GM18868 (cell line): ENCODE data around the gene CIZ1.

Experiments used
- ATAC-seq: cut with Tn5 transposase; IDR thresholded peaks from one replicate; pipeline ENCODE4 v1.9.1; 2021; ENCODE audit warnings: mild to moderate bottlenecking, moderate library complexity; ENCODE audit not compliant: unreplicated experiment

CIZ1 gene

DNA sequence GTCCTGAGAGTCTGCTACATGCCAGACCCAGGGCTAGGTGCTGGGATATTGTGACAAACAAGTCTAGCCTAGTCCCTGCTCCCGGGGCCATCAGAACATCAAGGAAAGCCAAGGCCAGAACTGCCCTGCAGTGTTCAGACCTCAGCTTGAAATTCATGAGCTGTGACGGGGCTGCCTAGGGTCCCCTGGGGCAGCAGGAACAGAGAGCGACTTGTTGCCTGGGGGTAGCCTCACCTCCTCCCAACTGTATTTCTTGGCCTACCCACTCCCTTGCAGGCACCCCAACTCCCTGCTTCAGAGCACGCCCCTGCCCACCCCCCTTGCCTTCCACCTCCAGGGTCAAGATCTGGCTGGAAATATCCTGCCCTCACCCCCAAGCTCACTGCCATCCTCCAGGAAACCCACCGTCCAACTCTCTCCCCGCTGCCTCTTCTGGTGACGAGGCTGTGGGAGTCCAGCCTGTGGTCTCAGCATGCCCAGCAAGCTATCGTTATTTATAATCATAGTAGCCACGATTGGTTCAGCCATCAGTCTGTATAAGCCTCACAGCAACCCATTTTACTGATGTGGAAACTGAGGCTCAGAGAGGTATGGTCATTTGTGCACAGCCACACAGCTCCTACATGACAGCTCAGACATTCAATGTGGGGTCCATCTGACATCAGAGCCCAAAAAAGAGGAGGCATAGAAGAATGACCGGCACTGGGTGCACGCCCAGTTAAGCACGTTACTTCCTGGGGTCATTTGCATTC, 22.6 kb upstream of the CIZ1 start:
- ATAC-seq: no peak

DNA sequence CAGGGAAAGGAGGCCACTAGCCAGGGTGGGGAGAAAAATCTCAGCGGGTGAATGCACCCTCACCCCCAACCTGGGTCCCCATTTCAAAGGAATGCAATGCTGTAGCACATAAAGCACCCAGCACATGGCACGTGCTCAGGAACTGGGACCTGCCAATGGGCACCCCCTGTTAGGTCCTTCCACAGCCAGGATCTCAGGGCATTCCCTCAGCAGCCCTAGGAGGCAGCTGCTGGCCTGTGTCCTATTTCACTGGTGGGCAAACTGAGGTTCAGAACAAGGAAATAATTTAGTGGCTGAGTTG, 20.6 kb upstream of the CIZ1 start:
- no peak for ATAC-seq

DNA sequence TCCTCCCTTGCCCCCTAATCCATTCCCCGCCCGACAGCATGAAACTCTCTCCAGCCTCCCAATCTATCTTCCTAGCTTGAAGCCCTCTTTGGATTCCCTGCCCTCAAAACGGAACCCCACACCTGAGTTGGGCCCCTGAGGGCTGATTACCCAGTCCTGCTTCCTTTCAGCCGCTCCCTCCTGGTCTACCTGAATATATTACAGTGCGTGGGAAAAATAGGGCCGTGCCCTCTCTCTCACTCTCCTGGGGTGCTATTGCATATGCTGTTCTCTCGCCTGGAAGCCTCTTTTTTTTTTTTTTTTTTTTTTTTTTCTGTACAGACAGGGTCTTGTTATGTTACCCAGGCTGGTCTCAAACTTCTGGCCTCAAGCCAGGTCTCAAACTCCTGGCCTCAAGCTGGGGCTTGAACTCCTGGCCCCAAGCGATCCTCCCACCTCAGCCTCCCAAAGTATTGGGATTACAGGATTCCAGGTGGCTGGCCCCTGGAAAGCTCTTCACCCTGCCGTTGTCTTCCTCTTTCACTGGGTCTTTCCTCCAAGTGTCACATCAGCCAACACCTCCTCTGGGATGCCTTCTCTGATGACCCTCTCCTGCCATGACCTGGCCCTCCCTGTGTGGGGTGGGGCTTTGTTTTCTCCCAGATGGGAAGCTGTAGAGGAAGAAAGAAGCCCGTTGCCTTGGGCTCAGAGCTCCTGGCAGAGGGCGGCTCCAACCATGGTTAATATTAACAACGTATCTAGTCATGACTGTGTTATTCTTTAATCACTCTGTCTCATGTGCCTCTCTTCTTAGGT, 20.0 kb upstream of the CIZ1 start:
- ATAC-seq: no peak

GRCh38 chr9:128208946-128209669, 17.7 kb upstream of the CIZ1 start:
- ATAC-seq: no peak

DNA sequence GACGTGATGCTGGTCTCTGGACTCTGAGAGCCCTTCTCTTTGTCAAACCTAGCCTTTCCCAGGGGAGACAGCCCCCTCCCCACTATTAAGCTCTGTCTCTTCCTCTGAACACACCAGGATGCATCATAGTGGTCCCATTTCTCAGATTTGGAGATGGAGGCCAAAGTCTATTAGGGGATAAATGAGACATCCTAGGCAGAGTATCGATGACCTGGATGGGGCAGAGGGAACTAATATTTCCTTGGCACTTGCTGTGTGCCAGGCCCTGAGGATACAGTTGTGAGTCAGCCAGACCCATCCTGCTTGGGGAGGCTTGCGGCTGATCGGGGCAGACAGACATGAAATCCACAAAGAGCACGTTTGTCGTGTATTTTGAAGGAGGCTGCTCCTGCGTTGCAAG, 17.0 kb upstream of the CIZ1 start:
- no peak for ATAC-seq

- ATAC-seq: no peak
These were observed 15.8 kb upstream of the CIZ1 start for GRCh38 chr9:128206916-128207910.

DNA sequence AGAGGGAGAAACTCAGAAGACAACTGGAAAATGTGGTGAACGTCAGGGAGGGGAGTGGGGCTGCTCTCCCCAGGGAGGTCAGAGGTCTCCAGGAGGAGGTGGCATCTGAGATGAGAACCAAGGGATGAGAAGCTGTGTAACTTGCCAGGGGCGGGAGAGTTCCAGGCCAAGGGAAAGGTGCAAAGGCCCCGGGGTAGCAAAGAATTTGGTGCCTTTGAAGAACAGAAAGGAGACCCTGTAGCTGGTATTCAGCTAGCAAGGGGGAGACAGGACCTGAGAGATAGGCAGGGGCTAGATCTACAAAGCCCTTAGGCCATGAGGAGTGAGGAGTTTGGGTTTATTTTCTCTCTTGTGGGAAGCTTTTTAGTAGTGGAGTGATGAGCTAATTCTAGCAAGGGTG, 15.1 kb upstream of the CIZ1 start:
- ATAC-seq: no peak

- ATAC-seq: no peak
These were observed 14.0 kb upstream of the CIZ1 start for GRCh38 chr9:128205296-128205944.

DNA sequence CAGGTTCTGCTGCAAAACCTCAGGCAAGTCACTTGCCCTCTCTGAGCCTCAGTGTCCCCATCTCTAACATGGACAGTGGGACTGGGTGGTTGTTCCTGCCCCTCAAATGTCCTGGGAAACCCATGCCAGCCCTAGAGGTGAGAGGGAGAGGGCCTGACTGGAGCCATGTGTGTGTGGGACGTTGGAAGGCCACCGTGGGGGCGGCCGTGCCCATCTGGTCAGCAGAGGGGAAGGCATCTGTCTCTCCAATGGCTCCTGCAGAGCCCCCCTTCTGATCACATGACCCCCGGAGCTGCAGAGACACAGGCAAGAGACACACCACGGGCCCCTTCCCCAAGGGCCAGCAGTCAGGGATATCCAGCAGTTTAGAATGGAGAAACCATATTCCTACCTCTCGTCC, 13.5 kb upstream of the CIZ1 start:
- no peak for ATAC-seq

GRCh38 chr9:128203707-128204551, 12.6 kb upstream of the CIZ1 start:
- ATAC-seq: no peak

- ATAC-seq: peak; percentile 63
These were observed 11.8 kb upstream of the CIZ1 start, which contains the start of gene DNM1 for GRCh38 chr9:128203024-128203706. Gene DNM1, plus strand, starts transcription at chr9:128203379. Its CDS starts 92 bp downstream, at chr9:128203471.

DNA sequence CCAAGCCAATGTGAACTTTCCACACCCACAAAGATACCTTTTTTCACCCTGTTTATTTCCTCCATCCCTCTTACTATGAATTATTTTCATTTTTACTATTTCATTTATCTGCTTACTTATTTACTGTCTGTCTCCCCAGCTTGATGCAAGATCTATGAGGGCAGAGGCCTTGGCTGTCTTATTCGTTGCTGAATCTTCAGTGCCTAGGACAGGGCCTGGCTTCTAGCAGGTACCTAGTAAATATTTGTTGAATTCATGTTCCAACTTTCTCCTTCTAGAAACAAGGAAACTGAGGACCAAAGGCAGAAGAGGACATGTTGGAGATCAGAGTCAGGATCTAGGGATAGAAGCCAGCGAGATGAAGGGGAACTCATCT, 11.3 kb upstream of the CIZ1 start:
- ATAC-seq: no peak

DNA sequence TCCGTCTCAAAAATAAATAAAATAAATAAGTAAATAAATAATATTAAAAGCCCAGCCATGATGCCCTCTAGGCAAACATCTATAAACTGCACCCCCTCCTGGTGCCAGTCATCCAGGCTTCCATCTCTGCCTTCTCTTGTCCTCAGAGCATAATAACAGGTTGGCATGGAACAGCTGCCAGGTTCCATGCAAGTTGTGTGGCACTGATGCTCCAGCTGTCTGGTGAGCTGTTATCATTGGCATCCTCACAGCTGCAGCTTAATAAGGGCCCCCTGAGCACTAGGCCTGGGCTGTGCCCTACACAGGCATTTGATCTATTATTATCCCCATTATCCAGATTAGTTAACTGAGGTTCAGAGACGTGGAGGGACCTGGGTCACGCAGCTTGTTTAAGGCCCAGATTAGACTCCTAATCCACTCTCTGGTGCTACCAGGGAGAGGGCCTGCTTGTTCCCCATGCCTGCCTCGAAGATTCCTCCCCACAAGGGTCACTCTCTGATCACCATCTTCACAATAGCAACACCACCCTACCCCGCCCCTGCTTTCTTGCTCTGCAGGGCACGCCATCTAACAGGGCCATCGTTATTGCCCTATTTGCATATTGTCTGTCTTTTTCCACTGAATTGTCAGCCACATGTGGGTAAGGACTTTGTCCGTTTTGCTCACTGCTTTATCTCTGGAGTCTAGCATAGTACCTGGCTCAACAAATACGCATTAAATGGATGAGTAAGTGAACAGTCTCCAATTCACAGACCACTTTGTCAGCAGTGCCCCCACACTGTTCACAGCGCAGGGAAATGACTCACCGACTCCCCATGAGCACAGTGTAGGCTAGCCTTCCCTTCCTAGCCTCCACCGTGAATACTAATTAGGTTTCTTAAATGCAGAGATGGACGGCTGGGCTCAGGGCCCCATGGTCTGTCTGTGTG, 10.3 kb upstream of the CIZ1 start:
- no peak for ATAC-seq

GRCh38 chr9:128193469-128194096, 2.2 kb upstream of the CIZ1 start:
- ATAC-seq: no peak

DNA sequence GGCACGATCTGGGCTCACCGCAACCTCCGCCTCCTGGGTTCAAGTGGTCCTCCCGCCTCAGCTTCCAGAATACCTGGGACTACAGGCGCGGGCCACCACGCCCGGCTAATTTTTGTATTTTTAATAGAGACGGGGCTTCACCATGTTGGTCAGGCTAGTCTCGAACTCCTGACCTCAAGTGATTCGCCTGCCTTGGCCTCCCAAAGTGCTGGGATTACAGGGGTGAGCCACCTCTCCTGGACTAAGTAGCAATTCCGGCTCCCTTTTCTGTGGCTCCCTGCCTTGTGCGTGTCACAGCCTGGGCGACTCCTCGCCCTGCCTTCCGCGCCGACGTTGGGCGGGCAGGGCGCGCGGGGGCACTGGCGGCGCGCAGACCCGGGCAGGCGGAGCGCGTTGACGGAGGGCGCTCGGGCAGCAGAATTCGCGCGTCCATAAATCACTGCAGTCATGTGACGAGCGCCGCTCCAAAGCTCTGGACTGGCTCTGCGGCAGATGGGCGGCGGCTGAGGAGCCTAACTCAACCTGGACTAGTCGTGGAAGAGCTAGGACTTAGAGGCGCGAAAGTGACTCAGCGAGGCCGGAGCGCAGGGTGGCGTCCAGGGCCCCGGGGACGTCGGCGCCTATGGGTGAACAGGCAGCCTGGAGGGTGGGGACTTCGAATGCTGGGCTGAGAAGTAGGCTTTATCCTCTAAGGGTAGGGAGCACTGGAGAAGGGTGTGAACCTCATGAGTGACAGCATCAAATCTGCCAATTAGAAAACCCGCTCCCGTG, 1.4 kb upstream of the CIZ1 start:
- ATAC-seq: no peak
